Large intestine (tissue), 3 donors: ENCODE results near the gene MPRIP. TPM values are rescaled to one million over a fixed set of nuclear protein-coding genes. Genes with fewer than 3 reads are reported as not detected.

Experiments used
- DNase-seq, 2 donors: peaks; one replicate each; pipeline versions ENCODE4 v3.0.0 to v3.0.0-alpha.2; 2013
- H3K27ac ChIP-seq: one replicate; pipeline ENCODE4 v1.5.1; 2013; ENCODE audit warnings: low read length
- H3K27me3 ChIP-seq: 2 replicates; pipeline ENCODE4 v1.6.1; 2013; ENCODE audit warnings: low read length; ENCODE audit not compliant: control insufficient read depth, insufficient read depth
- H3K36me3 ChIP-seq: 2 replicates; pipeline ENCODE4 v1.6.1; 2013; ENCODE audit warnings: low read length; ENCODE audit not compliant: control insufficient read depth, insufficient read depth
- H3K4me1 ChIP-seq: one replicate; pipeline ENCODE4 v1.6.1; 2013; ENCODE audit warnings: low read length; ENCODE audit not compliant: control insufficient read depth, insufficient read depth
- H3K4me3 ChIP-seq: one replicate; pipeline ENCODE4 v1.5.1; 2013; ENCODE audit warnings: low read length
- H3K9me3 ChIP-seq: one replicate; pipeline ENCODE4 v1.6.1; 2013; ENCODE audit warnings: mild to moderate bottlenecking, low read depth, low read length, moderate library complexity; ENCODE audit not compliant: control insufficient read depth
- WGBS: methylation state at CpG from one replicate; pipeline ENCODE4 v1.1.5; 2013; ENCODE audit warnings: low lambda C conversion rate; ENCODE audit not compliant: insufficient coverage; 5-methylcytosine and 5-hydroxymethylcytosine counted together
- polyA plus RNA-seq: library from polyadenylated mRNA; unstranded; fragments of 120-200 nt; gene quantifications from one replicate; pipeline ENCODE4 v1.2.1, GENCODE V29; 2013

The MPRIP gene
- polyA plus RNA-seq, 1 donor: 178 TPM

DNA sequence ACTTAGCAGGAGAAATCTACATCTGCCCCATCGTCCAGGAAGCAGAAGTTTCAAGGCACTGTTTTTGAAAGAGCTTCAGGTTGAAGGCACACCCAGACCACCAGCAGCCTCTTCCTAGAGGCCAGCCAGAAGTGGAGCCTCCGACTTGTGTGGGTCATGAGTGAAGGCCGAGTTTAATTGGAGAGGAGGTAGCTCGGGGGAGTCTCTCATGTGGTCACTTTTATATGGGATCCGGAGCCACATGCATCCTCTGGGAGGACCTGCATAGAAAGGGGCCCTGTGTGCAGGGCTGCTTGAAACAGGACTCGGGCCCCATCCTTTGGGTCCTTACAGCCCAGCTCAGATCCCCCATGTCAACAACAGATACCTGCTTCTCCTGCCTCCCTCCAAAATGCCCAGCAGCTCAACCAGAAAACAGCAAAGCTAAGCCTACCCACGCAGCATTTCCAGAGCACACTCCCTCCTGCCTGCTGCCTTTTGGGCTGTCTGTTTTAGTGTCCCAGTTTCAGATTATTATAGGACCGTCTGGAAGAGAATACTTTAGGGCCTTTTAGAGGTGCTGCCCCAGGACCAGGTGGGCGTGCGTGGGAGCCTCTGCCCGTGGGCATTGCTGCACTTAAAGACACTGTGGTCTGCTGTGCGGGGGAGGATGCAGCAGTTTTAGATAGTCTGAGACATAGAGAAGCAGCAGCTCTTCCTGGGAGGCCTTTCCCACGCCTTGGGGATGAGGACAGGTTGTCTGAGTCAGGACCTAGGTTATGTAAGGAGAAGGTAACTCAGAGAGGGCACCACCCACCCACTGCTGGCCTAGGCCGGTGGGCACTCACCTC lies 29.5 kb downstream of the MPRIP start:
- no CpG with 5 or more reads among the region's 14 CpGs for WGBS
- Histone ChIP-seq H3K27me3 (no peaks in the 10 kb centered on the region), H3K9me3 (peaks cover 8% of the 10 kb centered on the region), H3K4me3 (no peak overlapping the region), H3K27ac (peak overlapping the region; percentile 78), H3K4me1 (peaks cover 35% of the 10 kb centered on the region), H3K36me3 (peaks cover 32% of the 10 kb centered on the region)
- no peak for DNase-seq

DNA sequence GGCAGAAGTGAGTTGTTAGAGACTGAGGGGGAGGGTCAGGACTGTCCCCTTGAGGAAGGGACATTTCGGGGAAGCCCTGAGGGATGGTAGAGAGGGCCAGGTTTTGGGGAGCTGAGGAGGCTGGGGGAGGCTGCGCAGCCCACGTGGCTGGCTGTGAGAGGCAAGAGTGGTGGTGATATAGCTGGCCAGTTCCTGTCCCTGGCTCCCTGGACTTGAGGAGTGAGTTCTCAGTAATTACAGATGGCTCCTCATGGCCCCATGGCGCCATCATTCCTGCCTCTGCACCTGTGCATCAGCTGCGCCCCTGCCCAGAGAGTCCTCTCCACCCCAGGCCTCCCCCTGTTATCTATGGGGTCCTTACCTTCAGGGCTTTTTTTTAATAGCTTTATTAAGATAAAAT lies 30.3 kb downstream of the MPRIP start:
- Histone ChIP-seq H3K4me3 (no peak overlapping the region), H3K9me3 (peaks cover 8% of the 10 kb centered on the region), H3K27ac (peak overlapping the region; percentile 78), H3K36me3 (peaks cover 39% of the 10 kb centered on the region), H3K27me3 (no peaks in the 10 kb centered on the region), H3K4me1 (peaks cover 39% of the 10 kb centered on the region)
- no CpG with 5 or more reads among the region's 5 CpGs for WGBS
- DNase-seq: no peak

DNA sequence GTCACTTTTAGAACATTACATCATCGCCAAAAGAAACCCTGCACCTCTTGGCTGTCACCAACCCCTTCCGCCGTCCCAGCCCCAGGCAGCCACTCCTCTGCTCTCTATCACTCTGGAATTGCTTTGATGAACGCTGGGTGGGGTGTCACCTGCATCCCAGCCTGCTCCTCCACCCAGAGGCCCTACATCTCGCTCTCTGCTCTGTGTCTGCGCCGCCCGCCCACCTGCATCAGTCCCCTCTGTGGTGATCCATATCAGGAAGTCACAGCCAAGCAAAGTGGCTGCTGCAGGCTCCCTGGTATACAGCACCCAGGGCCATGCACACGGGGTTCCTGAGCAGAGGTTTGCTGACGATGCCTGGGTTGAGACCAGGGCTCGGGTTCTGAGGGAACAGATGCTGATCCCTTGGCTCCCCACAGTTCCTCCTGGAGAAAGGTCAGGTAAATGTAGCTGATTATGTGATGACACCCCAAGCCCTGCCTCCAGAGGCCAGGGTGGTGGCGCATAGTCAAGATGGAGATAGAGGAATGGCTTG lies 30.8 kb downstream of the MPRIP start:
- no CpG with 5 or more reads among the region's 12 CpGs for WGBS
- H3K27ac ChIP-seq: no peak overlapping the region
- H3K4me3 ChIP-seq: no peak overlapping the region
- no peaks in the 10 kb centered on the region for H3K27me3 ChIP-seq
- peaks cover 8% of the 10 kb centered on the region for H3K9me3 ChIP-seq
- no peak for DNase-seq
- H3K4me1 ChIP-seq: peaks cover 45% of the 10 kb centered on the region
- H3K36me3 ChIP-seq: peaks cover 44% of the 10 kb centered on the region

DNA sequence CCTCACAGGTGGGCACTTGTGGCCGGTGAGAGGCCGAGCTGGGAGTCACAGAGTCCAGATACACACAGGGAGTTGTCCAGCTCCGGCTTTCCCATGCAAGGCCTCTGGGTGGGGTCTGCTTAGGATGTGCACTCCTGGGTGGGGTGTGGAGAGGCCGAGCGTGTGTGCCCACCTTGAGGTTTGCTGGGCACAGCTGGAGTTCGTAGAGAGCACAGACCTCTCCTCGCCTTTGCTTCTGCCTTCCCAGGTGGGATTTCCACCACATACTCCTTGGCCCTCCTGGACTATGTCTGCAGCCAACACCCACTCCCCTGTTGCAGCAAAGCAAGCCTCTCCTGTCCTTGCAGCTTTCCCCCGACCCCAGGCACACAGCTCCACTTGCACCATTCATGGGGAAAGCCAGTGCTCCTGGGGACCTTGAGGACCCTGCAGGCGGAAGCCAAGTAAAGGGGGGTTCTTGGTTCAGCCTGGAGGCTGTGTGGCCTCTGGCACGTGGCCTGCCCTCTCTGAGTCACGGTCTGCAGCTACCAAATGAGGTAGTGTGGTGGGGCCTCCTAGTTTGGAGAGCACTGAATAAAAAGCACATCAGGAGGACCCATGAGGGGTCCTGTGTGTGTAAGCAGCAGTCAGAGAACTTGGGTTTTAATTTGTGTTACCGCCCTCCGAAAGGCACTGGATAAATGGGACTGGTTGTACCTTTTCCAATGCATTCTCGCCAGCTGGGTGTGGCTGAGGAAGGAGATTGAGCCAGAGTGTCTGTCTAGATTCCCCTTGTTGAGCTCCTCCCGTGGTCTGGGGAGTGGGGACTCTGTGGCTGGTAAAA lies 31.5 kb downstream of the MPRIP start:
- DNase-seq: no peak
- Histone ChIP-seq H3K36me3 (peaks cover 44% of the 10 kb centered on the region), H3K27ac (no peak overlapping the region), H3K4me3 (no peak overlapping the region), H3K9me3 (peaks cover 8% of the 10 kb centered on the region), H3K27me3 (no peaks in the 10 kb centered on the region), H3K4me1 (peaks cover 50% of the 10 kb centered on the region)
- WGBS: no CpG with 5 or more reads among the region's 15 CpGs

DNA sequence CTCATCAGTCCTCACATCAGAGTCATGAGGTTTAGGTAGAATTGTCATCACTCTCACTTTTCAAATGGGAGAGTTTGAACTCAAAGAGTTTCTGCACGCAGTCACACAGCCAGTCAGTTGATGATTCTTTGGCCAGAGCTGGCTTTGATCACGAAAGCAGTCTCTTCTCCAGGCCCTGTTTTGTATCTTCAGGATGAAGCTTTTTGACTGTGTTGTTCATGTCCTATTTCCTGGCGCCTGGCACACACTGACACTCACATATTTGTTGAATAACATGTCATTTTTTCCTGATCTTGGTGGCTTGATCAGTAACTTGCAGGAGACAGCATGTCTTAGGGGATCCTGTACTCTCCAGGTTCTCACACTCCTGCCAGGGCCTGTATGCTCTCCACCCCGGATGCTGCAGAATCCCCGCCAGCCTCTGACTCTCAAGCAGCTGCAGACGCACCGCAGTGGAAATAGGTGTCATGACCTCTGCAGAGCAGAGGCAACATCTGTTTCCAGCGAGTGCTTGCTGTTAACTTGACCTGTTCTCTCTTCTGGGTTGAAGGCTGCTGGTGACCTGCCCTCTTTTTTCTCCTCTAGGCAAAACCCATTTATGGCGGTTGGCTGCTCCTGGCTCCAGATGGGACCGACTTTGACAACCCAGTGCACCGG lies 33.0 kb downstream of the MPRIP start:
- no peak overlapping the region for H3K27ac ChIP-seq
- H3K36me3 ChIP-seq: peaks cover 48% of the 10 kb centered on the region
- H3K27me3 ChIP-seq: no peaks in the 10 kb centered on the region
- H3K4me3 ChIP-seq: no peak overlapping the region
- peaks cover 3% of the 10 kb centered on the region for H3K9me3 ChIP-seq
- DNase-seq: no peak
- peaks cover 65% of the 10 kb centered on the region for H3K4me1 ChIP-seq
- WGBS: no CpG with 5 or more reads among the region's 11 CpGs

DNA sequence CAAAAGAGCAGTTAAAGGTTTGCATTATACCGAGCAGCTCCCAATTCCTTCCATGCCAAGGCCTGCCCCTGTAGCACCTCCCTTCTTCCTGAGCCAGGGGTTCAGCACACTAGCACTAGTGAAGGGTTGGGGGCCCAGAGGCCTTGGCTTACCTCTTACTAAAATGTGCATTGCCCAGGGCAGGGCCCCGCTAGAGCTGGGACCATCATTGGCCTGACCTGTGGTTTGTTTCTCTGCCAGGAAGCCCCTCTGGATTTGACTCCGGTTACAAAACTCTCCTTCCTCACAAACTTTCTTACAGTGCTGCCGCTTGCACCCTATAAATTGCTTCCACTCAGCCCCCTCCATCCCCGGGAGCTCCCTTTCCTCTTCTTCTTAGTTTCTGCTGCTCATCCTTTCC lies 33.8 kb downstream of the MPRIP start:
- Histone ChIP-seq H3K4me1 (peaks cover 67% of the 10 kb centered on the region), H3K27ac (no peak overlapping the region), H3K36me3 (peaks cover 48% of the 10 kb centered on the region), H3K27me3 (no peaks in the 10 kb centered on the region), H3K9me3 (no peaks in the 10 kb centered on the region), H3K4me3 (no peak overlapping the region)
- no peak for DNase-seq
- 90% methylated on average over 2 of the region's 5 CpGs for WGBS

DNA sequence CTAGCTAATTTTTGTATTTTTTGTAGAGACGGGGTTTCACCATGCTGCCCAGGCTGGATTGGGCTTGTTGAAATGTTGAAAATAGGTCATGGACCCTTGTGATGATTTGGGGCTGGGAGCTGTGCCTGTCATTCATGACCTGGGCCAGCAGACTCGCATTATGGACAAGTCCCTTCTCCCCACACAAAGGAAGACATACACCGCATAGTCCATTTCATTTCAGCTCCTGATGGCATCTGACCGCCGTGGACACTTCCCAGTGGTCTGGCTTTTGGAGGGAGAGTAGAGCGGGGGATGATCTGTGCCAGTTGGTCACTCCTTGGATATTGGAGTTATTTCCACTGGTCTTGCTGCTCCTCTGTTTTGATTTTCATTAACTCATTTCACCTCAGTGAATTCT lies 34.8 kb downstream of the MPRIP start:
- no CpG with 5 or more reads among the region's 6 CpGs for WGBS
- H3K9me3 ChIP-seq: no peaks in the 10 kb centered on the region
- peaks cover 59% of the 10 kb centered on the region for H3K4me1 ChIP-seq
- DNase-seq: no peak
- peaks cover 42% of the 10 kb centered on the region for H3K36me3 ChIP-seq
- peak overlapping the region; percentile 81 for H3K27ac ChIP-seq
- H3K27me3 ChIP-seq: no peaks in the 10 kb centered on the region
- no peak overlapping the region for H3K4me3 ChIP-seq

DNA sequence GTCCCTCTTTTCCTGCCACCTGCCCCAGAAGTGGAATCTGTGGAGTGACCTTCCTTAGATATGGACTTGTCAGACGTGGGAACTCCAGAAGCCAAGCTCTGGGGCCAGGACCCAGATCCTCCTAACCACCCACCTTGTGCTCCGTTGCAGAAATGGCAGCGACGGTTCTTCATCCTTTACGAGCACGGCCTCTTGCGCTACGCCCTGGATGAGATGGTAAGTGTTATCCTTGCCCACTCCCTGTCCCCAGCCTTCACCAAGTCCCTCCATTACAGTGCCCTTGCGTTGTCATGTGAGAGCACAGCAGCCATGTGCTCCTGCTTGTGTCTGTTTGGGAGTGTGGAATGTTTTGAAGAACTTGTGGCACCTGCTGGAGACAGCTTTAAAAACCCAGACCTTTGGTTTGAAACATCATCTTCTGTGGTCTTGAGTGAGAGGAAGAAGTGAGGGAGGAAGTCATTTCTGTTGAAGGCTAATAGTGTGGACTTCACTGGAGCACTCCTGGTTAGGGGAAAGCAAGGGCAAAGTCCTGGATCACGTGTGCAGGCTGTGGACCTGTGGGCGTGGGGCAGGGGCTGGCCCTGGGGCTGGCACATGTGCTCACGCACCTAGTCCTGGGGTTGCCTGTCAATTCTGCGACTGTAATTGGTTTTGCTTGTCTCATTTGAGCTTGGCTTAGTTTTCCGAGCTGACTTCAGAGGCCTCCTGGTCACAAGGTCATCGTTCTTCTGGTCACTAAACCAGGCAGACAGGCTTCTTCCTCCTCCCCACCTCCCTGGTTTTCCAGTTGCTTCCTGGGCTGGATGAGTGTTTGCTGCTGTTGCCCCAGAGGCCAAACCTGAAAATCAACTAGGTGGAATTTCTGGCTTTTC lies 35.8 kb downstream of the MPRIP start:
- Histone ChIP-seq H3K27ac (peak overlapping the region; percentile 81), H3K4me3 (no peak overlapping the region), H3K9me3 (no peaks in the 10 kb centered on the region), H3K27me3 (no peaks in the 10 kb centered on the region), H3K36me3 (peaks cover 45% of the 10 kb centered on the region), H3K4me1 (peaks cover 55% of the 10 kb centered on the region)
- WGBS: 40% methylated on average over 2 of the region's 15 CpGs
- DNase-seq: peak; percentile 94 to 96

DNA sequence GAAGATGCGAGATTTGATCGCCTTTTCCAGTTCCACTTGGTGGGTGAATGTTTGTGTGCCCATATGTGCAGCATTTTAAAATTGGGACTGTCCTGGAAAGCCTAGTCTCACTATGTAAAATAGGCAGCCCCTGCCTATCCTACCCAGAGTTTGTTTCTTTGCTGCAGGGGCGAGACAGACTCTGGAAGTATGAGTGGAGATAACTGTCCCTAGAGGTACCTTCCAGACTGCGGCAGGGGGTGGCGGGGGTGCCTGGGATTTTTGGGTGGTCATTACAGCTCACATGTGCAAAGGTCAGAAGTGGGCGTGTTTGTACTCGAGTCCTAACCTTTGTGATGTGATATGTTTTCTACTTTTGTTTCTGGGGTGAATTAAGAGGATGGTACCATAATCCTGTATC lies 36.6 kb downstream of the MPRIP start:
- Histone ChIP-seq H3K9me3 (no peaks in the 10 kb centered on the region), H3K4me1 (peaks cover 55% of the 10 kb centered on the region), H3K4me3 (no peak overlapping the region), H3K27me3 (no peaks in the 10 kb centered on the region), H3K27ac (peak overlapping the region; percentile 81), H3K36me3 (peaks cover 42% of the 10 kb centered on the region)
- WGBS: no CpG with 5 or more reads among the region's 7 CpGs
- no peak for DNase-seq
